HG02678 (cell line): ENCODE data around the gene IKBKE.

Experiments used
- ATAC-seq: cut with Tn5 transposase; IDR thresholded peaks from one replicate; pipeline ENCODE4 v1.9.1; 2021; ENCODE audit warnings: mild to moderate bottlenecking, moderate library complexity; ENCODE audit not compliant: unreplicated experiment

The IKBKE gene

GRCh38 chr1:206511362-206512057 is 41.2 kb downstream of the IKBKE start:
- ATAC-seq: no peak

- no peak for ATAC-seq
Observed at GRCh38 chr1:206512058-206512850, 42.0 kb downstream of the IKBKE start.

GRCh38 chr1:206512851-206513180 is 42.5 kb downstream of the IKBKE start:
- no peak for ATAC-seq

- ATAC-seq: no peak
Observed at GRCh38 chr1:206513312-206514111, 43.2 kb downstream of the IKBKE start.

- ATAC-seq: no peak
Observed at GRCh38 chr1:206514813-206515387, 44.6 kb downstream of the IKBKE start.

GRCh38 chr1:206516728-206516990 is 46.4 kb downstream of the IKBKE start:
- no peak for ATAC-seq

GRCh38 chr1:206517784-206518183 is 47.5 kb downstream of the IKBKE start:
- no peak for ATAC-seq

- no peak for ATAC-seq
Observed at GRCh38 chr1:206518206-206518605, 47.9 kb downstream of the IKBKE start.

GRCh38 chr1:206518743-206519142 is 48.5 kb downstream of the IKBKE start:
- ATAC-seq: no peak

GRCh38 chr1:206521127-206521526 is 50.9 kb downstream of the IKBKE start:
- no peak for ATAC-seq

GRCh38 chr1:206521694-206522402 is 51.6 kb downstream of the IKBKE start:
- no peak for ATAC-seq

GRCh38 chr1:206524739-206525364 is 54.6 kb downstream of the IKBKE start:
- no peak for ATAC-seq

GRCh38 chr1:206526064-206526911 is 56.0 kb downstream of the IKBKE start:
- no peak for ATAC-seq

- ATAC-seq: no peak
Observed at GRCh38 chr1:206529425-206529824, 59.1 kb downstream of the IKBKE start.

GRCh38 chr1:206532368-206532767 is 62.1 kb downstream of the IKBKE start:
- ATAC-seq: no peak

GRCh38 chr1:206534552-206534951 is 64.3 kb downstream of the IKBKE start:
- ATAC-seq: no peak

- no peak for ATAC-seq
Observed at GRCh38 chr1:206535853-206536188, 65.5 kb downstream of the IKBKE start.

GRCh38 chr1:206537141-206537540 is 66.9 kb downstream of the IKBKE start:
- no peak for ATAC-seq

- ATAC-seq: no peak
Observed at GRCh38 chr1:206538086-206538770, 68.0 kb downstream of the IKBKE start.
